GM23338 (cell line): ENCODE measurements around the gene MTA3. TPM values are rescaled to one million over a fixed set of nuclear protein-coding genes. Genes with fewer than 3 reads are reported as not detected.
"Not testable (repeated sequence)": the region's sequence is repeated elsewhere in the genome, so short reads cannot be mapped to it uniquely, and the experiment has no call there.

ENCODE experiments used
- ATAC-seq: fragments of 200-7000 bp; cut with Tn5 transposase; 3 replicates; pipeline ENCODE4 v1.9.1; 2020
- DNase-seq: peaks from one replicate; pipeline ENCODE4 v3.0.0-alpha.2; 2015; ENCODE audit warnings: low spot score
- H2AFZ ChIP-seq: fragments of 200-600 bp; sonication (generic); 2 replicates; pipeline ENCODE4 v1.8.0; 2016; ENCODE audit warnings: antibody characterized with exemption, mild to moderate bottlenecking, moderate library complexity
- H3F3A ChIP-seq: fragments of 200-600 bp; sonication (generic); replicated peaks from 2 replicates; pipeline ENCODE4 v1.8.0; 2017; ENCODE audit warnings: antibody characterized with exemption, mixed run types, low read depth
- H3K27ac ChIP-seq: fragments of 200-600 bp; sonication (generic); 2 replicates; pipeline ENCODE4 v1.6.1; 2016; ENCODE audit warnings: low read depth
- H3K27me3 ChIP-seq: fragments of 200-600 bp; sonication (generic); 2 replicates; pipeline ENCODE4 v1.8.0; 2016; ENCODE audit warnings: mild to moderate bottlenecking, mixed run types, moderate library complexity; ENCODE audit not compliant: insufficient read depth
- H3K36me3 ChIP-seq: fragments of 200-600 bp; sonication (generic); 2 replicates; pipeline ENCODE4 v1.8.0; 2016; ENCODE audit warnings: mild to moderate bottlenecking; ENCODE audit not compliant: insufficient read depth
- H3K4me1 ChIP-seq: fragments of 200-600 bp; sonication (generic); 2 replicates; pipeline ENCODE4 v1.8.0; 2016; ENCODE audit warnings: mild to moderate bottlenecking, moderate library complexity; ENCODE audit not compliant: insufficient read depth
- H3K4me2 ChIP-seq: fragments of 200-600 bp; sonication (generic); 2 replicates; pipeline ENCODE4 v1.7.1; 2017; ENCODE audit warnings: mixed run types
- H3K4me3 ChIP-seq: fragments of 200-600 bp; sonication (generic); 2 replicates; pipeline ENCODE4 v1.6.1; 2016; ENCODE audit warnings: mixed run types
- H3K79me2 ChIP-seq: fragments of 200-600 bp; sonication (generic); replicated peaks from 2 replicates; pipeline ENCODE4 v1.8.0; 2017; ENCODE audit warnings: mild to moderate bottlenecking; ENCODE audit not compliant: insufficient read depth
- H3K9me2 ChIP-seq: fragments of 200-600 bp; sonication (generic); 2 replicates; pipeline ENCODE4 v1.8.0; 2017; ENCODE audit not compliant: insufficient read depth
- H4K20me1 ChIP-seq: fragments of 200-600 bp; sonication (generic); replicated peaks from 2 replicates; pipeline ENCODE4 v1.8.0; 2017; ENCODE audit warnings: mild to moderate bottlenecking; ENCODE audit not compliant: insufficient read depth
- H3K27ac Mint-ChIP-seq: 2 replicates; pipeline ENCODE4 v1.8.0; 2020; ENCODE audit warnings: inconsistent platforms, mild to moderate bottlenecking, moderate library complexity, mixed read lengths
- H3K27me3 Mint-ChIP-seq: 3 replicates; pipeline ENCODE4 v1.8.0; 2022; ENCODE audit warnings: low read depth, mild to moderate bottlenecking, moderate library complexity, mixed read lengths, inconsistent platforms; ENCODE audit not compliant: insufficient read depth, poor library complexity
- H3K36me3 Mint-ChIP-seq: 3 replicates; pipeline ENCODE4 v1.8.0; 2021; ENCODE audit warnings: low read depth, mild to moderate bottlenecking, inconsistent platforms, moderate library complexity, mixed read lengths
- H3K4me1 Mint-ChIP-seq: 3 replicates; pipeline ENCODE4 v1.8.0; 2020; ENCODE audit warnings: mild to moderate bottlenecking, inconsistent platforms, mixed read lengths
- H3K4me3 Mint-ChIP-seq: 3 replicates; pipeline ENCODE4 v1.8.0; 2021; ENCODE audit warnings: moderate library complexity, mild to moderate bottlenecking, inconsistent platforms, mixed read lengths
- H3K9me3 Mint-ChIP-seq: 3 replicates; pipeline ENCODE4 v1.8.0; 2020; ENCODE audit warnings: moderate library complexity, mild to moderate bottlenecking, inconsistent platforms, mixed read lengths
- CREB1 ChIP-seq: fragments of 250-450 bp; sonication (Bioruptor Pico); IDR thresholded peaks from 2 replicates; pipeline ENCODE4 v1.5.0; 2020; ENCODE audit warnings: low read depth, mild to moderate bottlenecking, moderate library complexity
- EZH2 ChIP-seq: fragments of 200-600 bp; sonication (generic); IDR thresholded peaks from one replicate; pipeline ENCODE4 v1.8.0; 2017; ENCODE audit warnings: antibody characterized with exemption, mild to moderate bottlenecking, low read depth; ENCODE audit not compliant: unreplicated experiment
- EZH2phosphoT487 ChIP-seq: fragments of 200-600 bp; sonication (generic); IDR thresholded peaks from one replicate; pipeline ENCODE4 v1.8.1; 2018; ENCODE audit warnings: antibody characterized with exemption; ENCODE audit not compliant: unreplicated experiment
- POLR2AphosphoS5 ChIP-seq: IDR thresholded peaks from 2 replicates; pipeline ENCODE4 v1.6.1; 2016; ENCODE audit warnings: antibody characterized with exemption, low read depth
- STAT1 ChIP-seq: IDR thresholded peaks from one replicate; pipeline ENCODE4 v1.6.1; 2016; ENCODE audit warnings: antibody characterized with exemption; ENCODE audit not compliant: unreplicated experiment
- ZNF114 ChIP-seq: fragments of 250-450 bp; sonication (Bioruptor Pico); IDR thresholded peaks from 2 replicates; pipeline ENCODE4 v1.5.0; 2020; ENCODE audit warnings: mild to moderate bottlenecking, moderate library complexity
- ZNF331 ChIP-seq: fragments of 250-450 bp; sonication (Bioruptor Pico); IDR thresholded peaks from 2 replicates; pipeline ENCODE4 v1.5.0; 2020; ENCODE audit warnings: low read depth, mild to moderate bottlenecking, moderate library complexity
- ZNF462 ChIP-seq: fragments of 250-450 bp; sonication (Bioruptor Pico); IDR thresholded peaks from 2 replicates; pipeline ENCODE4 v1.5.0; 2020; ENCODE audit warnings: mild to moderate bottlenecking, moderate library complexity
- polyA plus RNA-seq: library from polyadenylated mRNA; unstranded; fragments of >200 nt; fragmentation: Nextera tagmentation; extraction: Ambion mirVana; gene quantifications from 2 replicates; pipeline ENCODE4 v1.2.1, GENCODE V29; 2016
- total RNA-seq: library from RNA; depleted of rRNA; stranded (reverse); fragments of >200 nt; shearing (Covaris generic); gene quantifications from 2 replicates; pipeline ENCODE4 v1.2.3, GENCODE V29; 2014

Gene MTA3
- total and polyA plus RNA-seq, 2 experiments from 2014 or later, result 162 to 208 TPM

- TF ChIP-seq ZNF462, result no peak
- no peak for TF ChIP-seq STAT1
- TF ChIP-seq CREB1 (CRISPR knock-in tag), result no peak
- TF ChIP-seq ZNF114 (CRISPR knock-in tag), result no peak
- TF ChIP-seq ZNF331, result no peak
- no peak for TF ChIP-seq POLR2AphosphoS5
- TF ChIP-seq EZH2, result no peak
- no peak for TF ChIP-seq EZH2phosphoT487
These were observed 71.8 kb downstream of the MTA3 start (continued) for GRCh38 chr2:42640261-42640660.

- peaks cover 61% of the 10 kb centered on the region for H3K79me2 ChIP-seq
- Mint-ChIP-seq H3K4me1 (peaks cover 18% of the 10 kb centered on the region), H3K36me3 (peaks cover 58% of the 10 kb centered on the region)
- H3K4me3 ChIP-seq, H2AFZ ChIP-seq, H3K4me2 ChIP-seq, ATAC-seq, H3K27me3 ChIP-seq, H3K27ac Mint-ChIP-seq, DNase-seq, H3K4me3 Mint-ChIP-seq, H3K27me3 Mint-ChIP-seq, H3K9me3 Mint-ChIP-seq, H3K9me2 ChIP-seq: not testable (repeated sequence)
- H3K27ac ChIP-seq, result 0 out of 2 replicates have a peak overlapping the region, but pooled peaks have one; percentile 4
- peaks cover 24% of the 10 kb centered on the region for H3K36me3 ChIP-seq
- H3F3A ChIP-seq, result peaks cover 24% of the 10 kb centered on the region; the same call in 1 of the 2 replicates
- peaks cover 11% of the 10 kb centered on the region for H4K20me1 ChIP-seq
- peaks cover 13% of the 10 kb centered on the region for H3K4me1 ChIP-seq
These were observed 73.9 kb downstream of the MTA3 start for GRCh38 chr2:42642371-42642770.
